HG02571 (cell line): ENCODE results near the gene LRMDA.

Experiments used
- ATAC-seq: cut with Tn5 transposase; IDR thresholded peaks from one replicate; pipeline ENCODE4 v1.9.1; 2021; ENCODE audit warnings: mild to moderate bottlenecking, moderate library complexity; ENCODE audit not compliant: unreplicated experiment

LRMDA gene

DNA sequence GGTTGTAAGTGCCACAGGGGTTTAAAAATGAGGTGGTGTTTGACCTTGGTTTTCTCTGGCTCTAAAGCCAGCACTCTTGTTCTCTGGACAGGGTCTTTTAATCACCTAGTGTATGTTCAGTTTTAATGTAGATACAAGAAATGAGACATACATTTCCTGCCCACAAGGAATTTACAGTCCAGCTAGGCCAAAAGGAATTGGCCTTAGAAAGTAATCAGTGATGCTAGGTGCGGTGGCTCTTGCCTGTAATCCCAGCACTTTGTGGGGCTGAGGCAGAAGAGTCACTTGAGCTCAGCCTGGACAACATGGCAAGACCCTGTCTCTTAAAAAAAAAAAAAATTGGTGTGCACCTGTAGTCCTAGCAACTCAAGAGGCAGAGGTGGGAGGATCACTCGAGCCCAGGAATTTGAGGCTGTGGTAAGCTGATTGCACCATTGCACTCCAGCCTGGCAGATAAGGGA lies 100.2 kb downstream of the LRMDA start:
- ATAC-seq = no peak

DNA sequence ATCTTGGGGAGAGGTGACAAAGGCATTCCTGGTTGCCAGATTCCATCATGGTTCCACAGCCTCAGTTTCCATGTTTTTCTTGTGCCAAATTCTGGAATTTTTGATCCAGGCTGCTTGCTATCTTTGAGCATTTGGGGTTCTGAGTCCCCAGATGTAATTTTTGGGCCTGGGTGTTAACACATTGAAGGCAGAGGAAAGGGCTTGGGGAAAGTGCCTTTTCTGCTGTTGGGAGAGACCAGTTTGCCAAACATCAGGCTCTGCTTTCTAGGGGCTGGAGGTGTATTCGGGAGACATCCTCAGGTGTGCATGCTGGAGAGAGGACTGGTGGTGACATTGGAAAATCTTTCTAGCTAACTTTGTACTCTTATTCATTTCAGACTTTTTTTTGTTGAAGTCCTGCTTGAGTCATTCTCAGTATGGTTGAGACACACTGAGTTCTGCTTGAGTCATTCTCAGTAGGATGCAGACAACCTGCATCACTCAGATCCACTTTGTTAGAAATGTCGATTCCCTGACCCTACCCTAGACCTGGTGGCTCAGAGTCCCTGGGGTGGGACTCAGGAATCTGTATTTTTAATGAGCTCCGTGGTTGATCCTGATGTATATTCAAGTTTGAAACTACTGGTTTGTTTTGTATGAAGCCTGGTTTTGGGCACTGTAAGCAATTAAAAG lies 101.0 kb downstream of the LRMDA start:
- no peak for ATAC-seq

DNA sequence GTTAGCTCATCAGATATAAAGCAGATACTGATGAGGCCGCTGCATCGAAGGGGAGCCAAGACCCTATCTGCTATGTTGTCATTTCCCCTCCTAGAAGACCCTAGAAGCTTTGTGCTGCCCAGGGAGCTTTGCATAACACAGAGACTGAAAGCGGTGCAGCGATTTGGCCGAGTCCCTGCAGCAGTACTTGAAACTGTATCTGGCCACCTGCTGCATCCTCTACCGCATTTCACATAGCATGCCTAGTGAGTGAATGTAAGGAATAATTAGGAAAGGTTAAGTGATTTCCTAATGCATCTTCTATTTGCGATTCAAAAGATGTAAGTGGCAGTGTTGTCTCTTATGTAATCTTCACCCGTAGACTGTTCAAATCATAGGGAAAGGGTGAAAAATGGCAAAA lies 106.7 kb downstream of the LRMDA start:
- no peak for ATAC-seq

DNA sequence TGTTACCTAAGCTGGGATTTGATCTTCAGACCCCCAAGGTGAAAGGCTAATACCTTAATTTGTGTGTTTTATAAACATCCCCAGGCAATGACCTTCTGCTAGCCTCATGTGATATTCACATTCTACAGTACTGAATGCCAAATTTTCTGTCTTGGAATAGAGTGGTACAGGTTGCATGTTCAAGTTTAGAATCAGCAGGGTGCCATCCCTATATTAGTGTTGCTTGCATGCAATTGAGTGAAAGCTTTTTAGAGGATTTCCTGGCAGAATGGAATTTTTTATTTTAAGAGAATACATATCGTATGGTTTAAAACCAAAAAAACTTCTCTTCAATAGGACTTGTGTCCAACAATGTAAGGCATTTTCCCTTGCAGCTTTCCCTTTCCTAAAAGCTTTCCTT lies 107.3 kb downstream of the LRMDA start:
- ATAC-seq = no peak

DNA sequence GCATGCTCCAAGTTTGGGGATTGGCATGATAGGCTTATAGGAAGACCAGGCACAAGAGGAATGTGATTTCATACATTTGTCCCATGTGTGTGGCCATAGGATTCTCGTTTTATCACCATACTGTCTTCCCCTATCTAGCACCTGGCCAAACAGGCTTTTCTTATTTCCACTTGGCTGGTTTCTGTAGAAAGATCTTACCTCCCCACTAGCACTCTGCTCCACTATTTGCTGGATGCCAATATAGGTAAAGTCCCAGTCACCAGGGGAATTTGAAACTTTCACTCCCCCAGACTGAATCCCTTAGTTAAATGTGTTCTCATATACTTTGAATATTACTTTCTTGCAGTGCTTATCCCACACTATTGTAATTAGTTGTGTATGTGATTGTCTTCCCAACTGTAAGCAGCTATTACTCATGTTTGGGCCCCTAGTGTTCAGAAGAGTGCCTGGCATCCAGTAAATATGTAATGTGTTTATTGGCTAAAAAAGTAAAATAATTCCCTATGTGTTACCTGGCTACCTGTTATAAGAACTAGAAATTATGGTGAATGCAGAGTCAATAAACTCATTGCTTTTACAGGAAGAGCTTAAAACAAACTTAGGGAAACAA lies 109.0 kb downstream of the LRMDA start:
- no peak for ATAC-seq

DNA sequence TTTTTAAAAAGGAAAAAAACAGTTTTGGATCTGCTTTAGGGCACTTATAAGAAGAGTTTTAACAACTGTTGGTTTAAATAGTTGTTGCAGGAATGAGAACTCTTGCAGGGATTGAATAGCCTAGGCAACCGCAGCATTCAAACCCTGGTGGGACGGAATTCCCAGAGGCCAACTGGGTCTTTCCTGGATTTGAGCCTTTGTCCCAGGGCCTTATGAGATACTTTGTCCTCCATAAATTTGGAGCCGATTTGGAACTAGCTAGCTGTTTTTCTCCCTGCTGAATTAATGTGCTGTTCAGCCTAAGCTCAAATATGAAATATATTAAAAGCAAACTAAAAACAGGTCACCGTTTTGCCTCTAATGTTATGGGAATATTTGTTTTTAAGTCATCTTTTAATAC lies 109.6 kb downstream of the LRMDA start:
- no peak for ATAC-seq

DNA sequence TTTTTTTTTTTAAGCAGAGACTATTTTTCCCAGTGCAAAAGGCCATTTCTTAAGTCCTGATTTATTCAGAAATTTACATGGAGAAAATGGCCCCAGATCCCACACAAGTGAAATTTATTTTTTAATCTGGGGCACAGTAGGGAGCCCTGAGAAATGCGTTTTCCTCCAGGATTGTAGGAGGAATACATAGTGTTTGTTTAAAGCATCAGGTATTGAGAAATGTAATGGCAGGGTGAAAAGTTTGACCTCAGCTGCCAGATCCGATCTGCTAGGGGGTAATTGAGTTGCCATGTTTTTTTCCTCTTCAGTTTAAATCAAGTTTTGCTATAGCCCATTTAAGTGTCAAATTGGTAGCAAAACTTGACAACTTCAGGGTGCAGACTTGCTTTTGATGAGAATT lies 110.0 kb downstream of the LRMDA start:
- ATAC-seq = no peak

DNA sequence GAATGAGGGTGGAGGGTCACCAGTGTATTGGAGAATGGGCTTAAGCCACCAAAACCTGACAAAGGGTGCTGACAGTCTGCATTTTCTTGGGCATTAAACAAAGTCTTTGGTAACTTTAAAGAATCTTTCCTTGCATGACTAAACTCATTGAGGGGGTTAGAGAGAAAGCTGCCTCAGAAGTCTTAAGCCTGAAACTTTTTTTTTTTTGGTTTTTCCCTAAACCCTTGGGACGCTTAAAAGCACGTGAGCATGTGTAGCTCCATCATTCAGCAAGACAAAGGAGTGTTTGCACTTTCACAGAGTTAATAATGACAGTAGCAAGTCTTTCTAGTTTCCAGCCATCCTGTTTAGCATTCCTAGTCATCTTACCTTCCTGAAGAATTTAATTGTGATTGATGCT lies 110.7 kb downstream of the LRMDA start:
- ATAC-seq = no peak

DNA sequence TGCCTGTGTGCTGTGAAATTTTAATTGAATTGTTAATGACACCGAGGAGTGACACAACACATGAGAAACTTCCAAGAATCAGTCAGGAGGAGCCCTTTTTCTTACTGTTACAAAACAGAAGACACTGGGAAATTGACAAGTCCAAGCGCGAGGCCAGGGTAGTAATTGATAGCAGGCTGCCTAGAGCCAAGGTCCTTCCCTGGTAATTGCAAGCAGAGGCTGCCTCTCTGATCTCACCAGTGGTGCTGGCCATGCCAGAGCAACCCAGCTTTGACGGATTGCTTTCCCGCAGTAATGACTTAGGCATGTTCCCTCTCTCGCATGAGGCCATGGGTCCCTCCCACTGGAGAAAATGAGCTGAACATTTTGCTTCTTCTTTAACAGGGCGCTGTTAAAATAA lies 111.5 kb downstream of the LRMDA start:
- no peak for ATAC-seq

DNA sequence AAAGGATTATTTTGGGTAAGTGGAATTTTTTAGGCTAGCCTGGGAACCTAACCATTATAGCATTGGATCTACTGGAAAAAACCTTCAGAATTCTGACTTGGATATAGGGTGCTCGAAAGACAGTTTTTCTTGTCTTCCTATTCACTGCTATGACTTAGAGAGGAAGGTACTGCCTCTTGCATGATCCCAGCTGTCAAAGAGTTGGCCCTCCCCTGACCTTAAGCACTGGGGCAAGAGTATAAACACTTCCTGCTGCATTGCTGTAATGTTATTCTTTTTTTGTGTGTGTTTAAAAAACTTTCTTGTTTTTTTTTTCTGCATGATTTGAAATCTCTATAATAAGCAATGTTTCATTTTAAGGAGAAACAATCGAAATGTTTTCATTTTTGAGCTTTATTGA lies 113.0 kb downstream of the LRMDA start:
- ATAC-seq = no peak

DNA sequence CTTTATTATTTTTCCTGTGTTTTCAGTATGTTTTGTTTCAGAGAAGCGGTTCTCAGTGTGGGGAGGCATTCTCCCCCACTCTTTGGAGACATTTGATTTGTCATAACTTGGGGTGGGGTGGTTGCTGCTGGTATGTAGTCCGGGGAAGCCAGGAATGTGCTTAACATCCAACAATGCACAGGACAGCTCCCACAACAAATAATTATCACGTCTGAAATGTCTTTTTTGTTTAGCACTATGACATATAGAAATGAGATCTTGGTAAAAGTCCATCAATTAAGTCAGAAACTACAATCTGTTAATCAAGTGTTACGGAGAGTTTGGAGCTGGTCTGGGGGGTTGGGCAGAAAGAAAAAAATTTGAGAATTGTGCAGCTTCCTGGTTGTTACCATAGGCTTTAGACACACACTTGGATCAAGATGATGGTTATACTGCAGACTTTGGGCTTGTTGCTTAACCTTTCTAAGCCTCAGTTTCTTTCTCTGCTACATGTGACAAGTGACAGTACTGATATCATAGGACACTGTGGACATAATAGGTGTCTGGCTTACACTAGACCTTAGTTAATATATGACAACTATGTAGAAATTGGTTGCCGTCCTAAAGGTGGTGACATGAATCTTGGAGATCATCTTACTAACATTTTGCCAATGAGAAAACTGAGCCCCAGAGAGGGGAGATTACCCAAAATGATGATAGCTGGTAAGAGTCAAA lies 113.7 kb downstream of the LRMDA start:
- ATAC-seq = no peak

DNA sequence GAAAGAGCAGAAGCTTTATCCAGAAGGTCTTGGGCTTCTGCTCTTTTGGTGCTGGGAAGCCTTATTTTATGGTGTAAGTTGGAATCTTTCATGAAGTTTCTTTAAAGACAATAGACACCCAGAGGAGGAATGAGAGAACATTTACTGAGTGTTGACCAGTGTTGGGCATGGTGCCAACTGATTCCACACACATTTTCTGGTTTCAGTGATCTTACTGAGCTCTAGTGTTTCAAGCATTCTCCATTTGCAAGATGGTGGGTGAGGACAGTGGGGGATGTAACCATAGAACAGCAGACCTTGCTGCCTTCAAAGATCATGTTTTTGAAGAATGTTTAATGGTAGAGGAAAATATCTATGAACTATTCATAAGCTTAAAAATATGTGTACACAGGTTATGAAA lies 114.6 kb downstream of the LRMDA start:
- ATAC-seq = no peak

DNA sequence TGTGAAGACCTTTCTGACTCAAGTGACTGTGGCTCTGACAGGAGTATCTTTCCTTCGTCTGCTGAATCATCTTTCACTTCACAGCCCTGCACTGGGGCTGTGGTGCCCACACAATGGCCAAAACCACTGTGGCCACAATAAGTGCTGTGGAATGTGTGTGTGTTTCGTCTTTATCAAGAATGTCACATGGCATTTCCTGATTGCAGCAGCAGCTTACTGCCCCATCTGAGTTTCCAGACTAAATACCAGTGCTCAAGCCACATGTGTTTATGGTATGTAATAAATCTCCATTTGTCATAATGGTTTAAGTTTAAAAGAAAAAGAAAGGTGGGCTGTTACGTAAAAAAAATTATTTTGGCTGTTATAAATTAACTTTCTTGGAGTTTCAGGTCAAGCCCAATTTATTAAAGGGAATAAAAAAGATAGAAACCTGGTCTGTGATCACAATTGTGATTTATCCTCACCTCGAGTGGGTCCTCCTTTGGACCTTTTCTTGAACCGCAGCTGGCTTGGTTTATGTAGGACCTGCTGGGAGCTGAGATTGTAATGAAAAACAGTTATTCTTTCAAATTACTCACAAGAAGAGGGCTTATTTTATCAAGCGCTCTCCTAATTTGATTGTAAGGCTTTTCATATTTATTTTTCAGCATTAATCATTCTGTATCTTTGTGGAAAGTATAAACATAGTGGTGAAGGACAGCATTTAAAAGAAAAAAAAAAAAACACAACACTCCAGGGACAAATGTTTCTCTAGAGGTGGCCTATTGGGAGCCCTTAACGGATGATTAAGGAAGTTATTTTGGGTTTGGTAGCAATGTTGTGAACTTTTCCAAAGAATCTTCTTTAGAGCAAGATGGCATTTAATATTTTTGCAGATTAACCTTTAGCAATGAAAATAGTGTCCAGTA lies 116.2 kb downstream of the LRMDA start:
- no peak for ATAC-seq

DNA sequence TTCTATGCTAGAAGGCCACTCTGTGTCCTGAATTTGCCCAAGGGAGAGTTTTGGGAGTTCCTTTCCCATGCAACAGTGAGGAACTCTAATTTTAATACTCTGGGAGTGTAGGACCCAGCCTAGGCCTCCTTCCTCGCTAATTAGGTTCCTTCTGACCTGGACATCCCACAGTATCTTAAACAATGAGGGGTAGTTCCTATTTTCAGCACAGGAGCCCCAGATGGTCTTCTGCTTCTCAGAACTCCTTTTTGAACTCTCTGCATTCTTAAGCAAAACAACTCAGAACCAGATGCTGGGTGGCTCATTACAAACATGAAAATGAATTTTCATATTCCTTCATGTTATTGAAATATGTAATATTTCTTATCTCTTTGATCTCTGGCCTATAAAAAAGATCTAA lies 116.9 kb downstream of the LRMDA start:
- ATAC-seq = no peak

DNA sequence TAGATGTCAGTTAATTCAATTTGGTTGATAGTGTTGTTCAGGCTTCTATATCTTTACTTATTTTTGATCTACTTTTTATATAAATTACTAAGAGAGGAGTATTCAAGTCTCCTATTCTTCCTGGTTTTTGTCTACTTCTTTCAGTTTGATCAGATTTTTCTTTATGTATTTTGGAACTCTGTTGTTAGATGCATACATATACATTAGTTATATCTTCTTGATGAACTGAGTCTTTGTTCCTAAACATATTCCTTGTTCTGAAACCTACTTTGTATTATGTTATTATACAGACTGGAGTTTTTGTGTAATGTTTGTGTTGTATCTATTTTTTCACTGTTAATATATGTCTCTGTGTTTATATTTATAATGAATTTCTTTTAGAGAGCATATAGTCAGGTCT lies 118.8 kb downstream of the LRMDA start:
- no peak for ATAC-seq

DNA sequence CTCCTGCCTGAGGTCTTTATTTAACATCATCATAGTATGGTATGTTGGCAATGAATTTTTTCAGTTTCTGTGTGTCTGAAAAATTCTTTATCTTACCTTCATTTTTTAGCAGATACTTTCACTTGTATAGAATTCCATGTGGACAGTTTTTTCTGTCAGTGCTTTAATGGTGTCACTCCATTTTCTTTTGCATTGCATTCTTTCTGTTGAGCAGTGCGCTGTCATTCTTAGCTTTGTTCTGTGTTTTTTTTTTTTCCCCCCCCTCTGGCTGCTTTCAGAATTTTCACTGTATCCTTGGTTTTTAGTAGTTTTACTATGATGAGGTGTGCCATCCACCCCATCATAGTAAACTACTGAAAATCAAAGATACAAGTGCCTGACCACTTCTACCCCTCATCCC lies 120.7 kb downstream of the LRMDA start:
- ATAC-seq = no peak

DNA sequence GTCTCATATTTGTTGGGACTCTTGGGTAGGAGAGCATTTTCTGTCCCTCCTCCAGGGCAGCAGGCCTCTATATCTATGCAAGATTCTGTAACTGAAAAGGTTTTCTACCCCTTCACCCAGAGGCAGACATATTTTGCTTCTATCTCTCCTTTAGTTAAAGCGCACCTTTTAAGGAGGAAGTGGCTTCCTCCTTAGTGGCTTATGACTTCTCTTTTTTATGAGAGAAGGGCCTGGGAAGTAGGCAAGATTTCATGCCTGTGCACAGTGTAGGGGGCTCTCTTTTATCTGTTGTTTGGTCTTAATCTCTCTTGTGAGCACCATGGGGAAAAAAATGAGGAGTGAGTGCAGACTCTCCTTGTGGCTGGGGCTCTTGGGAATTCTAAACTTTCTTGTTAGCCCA lies 122.1 kb downstream of the LRMDA start:
- no peak for ATAC-seq

DNA sequence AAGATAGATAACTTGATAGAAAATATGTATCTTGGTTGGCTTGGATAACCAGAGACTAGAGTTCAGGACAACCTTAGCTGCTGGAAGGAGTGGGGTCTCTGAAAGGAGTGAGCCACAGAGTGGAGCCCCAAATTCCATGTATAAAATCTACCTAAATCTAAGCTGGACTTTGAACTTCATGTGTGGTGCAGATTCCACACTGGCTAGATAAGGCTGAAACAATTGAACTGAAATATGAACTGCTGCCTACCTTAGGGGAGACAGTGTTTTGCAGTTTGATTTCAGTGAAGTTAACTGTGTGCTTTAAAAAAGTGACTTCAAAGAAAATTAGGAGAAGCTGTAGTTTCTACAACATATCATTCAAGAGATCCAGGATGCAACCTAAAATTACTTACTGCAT lies 123.9 kb downstream of the LRMDA start:
- ATAC-seq = no peak

DNA sequence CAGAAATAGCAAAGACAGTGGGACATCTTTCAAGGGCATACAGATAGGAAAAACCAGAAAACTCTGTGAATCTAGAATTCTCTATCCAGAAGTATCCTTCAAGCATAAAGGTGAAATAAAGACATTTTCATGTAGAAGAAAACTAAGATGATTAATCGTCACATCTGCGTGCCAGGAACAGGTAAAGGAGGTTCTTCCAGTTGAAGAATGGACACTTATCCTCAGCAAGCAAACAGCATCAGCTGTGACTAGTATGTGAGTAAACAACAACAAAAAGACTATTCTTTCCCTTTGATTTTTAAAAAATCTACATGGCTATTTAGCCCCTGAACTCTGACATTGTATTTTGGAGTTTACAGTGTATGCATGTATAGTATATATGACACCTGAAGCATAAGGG lies 124.9 kb downstream of the LRMDA start:
- no peak for ATAC-seq

DNA sequence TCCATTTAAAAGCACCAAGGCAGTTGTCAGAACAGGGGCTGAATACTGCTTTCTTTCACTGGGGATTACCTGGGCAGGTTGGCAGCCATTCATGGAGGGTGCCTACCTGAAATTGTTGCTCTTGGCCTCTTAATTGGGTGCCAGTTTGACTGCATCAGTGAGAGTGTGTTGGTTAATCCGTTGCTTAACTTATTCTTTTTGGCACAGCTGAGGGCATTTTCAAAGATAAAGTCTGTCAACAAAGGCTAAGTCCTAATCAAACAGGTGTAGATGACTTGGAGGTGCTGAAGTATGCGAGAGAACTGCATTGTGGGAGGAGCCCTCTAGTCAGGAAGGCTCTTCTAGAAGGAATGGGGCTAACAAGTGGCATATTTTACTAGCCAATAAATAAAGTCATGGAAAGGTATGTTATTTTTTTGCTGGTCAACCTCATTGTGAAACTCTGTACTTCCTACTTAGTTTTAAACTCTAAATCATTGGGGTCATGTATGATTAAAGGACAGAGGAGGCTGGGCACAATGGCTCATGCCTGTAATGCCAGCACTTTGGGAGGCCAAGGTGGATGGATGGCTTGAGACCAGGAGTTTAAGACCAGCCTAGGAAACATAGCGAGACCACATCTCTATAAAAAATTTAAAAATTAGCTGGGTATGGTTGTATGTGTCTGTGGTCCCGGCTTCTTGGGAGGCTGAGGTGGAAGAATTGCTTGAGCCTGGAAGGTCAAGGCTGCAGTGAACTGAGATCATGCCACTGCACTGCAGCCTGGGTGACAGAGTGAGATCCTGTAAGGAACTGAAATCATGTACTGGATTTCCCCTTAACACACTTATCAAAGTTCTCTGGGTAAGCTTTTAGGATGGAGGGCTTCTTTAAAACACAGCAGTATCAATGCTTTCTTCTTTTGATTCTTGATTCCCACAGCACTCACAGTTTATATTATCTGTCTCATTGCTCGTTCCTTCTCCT lies 134.1 kb downstream of the LRMDA start:
- ATAC-seq = peak; percentile 63
